ENCODE data around the gene GMDS. TPM values are rescaled to one million over a fixed set of nuclear protein-coding genes. Genes with fewer than 3 reads are reported as not detected.

The GMDS gene
- total and polyA plus RNA-seq, 2 of the 4 experiments (the other 2 are of a cell fraction) = 7.3 to 21.9 TPM

DNA sequence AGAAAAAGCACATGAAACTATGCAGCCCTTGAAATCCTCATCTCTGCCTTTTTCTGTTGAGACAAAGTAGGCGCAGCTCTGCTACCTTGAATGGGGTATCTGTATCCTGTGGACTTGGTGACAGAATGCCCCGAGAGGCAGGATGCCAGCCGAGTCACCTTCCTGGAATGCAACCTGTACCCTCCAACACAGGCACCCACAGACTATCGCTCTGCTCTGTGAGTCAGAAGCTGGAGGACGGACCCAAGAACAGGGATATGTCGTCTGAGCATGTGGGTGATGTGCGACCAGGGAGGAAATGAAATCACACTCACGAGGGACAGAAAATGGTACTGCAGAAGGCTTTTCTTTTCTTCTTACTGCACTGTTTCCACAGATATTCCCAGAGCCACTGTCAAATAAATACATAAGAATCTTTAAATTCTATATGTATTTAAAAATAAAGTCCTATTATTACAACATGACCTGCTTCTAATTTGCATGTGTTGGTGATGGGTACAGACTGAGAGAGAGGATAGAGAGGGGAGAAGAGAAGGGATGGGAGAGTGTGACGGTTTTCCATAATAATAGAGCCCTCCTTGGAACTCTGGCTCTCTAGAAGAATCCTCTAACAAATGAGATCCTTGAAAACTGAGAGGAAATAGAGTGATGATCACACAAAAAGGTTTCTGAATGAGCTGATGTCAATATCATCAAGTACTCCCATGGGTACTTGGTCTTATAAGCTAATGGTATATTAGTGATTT lies 327.6 kb downstream of the GMDS start (continued):
- TF ChIP-seq, protein P1, sequence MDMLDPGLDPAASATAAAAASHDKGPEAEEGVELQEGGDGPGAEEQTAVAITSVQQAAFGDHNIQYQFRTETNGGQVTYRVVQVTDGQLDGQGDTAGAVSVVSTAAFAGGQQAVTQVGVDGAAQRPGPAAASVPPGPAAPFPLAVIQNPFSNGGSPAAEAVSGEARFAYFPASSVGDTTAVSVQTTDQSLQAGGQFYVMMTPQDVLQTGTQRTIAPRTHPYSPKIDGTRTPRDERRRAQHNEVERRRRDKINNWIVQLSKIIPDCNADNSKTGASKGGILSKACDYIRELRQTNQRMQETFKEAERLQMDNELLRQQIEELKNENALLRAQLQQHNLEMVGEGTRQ (IDR thresholded peaks at IDR 0.05; ENCODE audit: low read depth, low read length) = no peak

DNA sequence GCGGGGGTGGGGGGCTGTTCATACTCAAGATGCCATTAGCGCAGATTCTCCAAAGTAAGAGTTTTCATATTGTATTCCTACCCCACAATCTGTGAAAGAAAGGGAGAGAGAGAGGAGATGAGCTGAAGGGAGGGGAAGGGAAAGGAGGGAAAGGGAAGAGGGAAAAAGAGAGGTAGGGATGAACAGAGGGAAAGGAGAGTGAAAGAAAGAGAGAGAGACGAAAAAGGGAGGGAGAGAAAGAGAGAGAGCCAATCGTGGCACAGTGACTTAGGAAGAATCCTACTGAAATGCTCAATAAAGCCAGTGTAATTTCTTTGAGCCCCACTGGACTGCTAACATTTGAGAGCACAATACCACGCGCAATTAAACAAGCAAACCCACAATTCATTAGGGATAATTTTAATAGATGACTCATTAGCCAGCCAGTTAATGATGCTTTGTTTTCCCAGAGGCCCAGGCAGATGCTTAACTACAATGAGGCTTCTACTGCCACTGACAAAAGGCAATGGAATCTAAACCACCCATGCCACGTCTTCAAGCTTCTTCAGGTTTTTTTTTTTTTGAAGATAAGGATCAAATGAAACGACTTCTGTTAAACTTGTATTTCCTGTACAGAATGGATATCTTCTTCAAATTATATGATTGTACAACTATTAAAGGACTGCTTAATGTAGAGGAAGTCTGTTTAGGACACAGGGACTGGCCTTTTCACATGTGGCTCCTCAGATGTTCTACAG lies 328.9 kb downstream of the GMDS start:
- H2AFZ ChIP-seq (replicated peaks; ENCODE audit: low read length, poor library complexity) = peak overlapping the region; percentile 28
- peak overlapping the region; percentile 59 to 90 for H4K8ac ChIP-seq (ENCODE audit: low read depth in 2 of 2, low read length in 2 of 2)
- no peaks in the 10 kb centered on the region for H4K20me1 ChIP-seq (ENCODE audit: insufficient read depth, low read length)
- no peak overlapping the region for H3K4me3 ChIP-seq (ENCODE audit: insufficient read depth, low read depth, low read length)
- BruUV-seq (replicated peaks) = no TSS peak
- ATAC-seq (ENCODE audit: low read depth) = peak; percentile 36
- peak overlapping the region; percentile 89 for H4K91ac ChIP-seq (ENCODE audit: insufficient read depth, low read depth, low read length)
- no peaks in the 10 kb centered on the region for H3K9me3 ChIP-seq (ENCODE audit: control insufficient read depth, insufficient read depth, low read length)
- dilution Hi-C loops (cut with HindIII; ENCODE audit: low sequenced_read_pairs, unreplicated experiment) = no loop called here
- H2AK5ac ChIP-seq (ENCODE audit: low read depth, low read length) = peak overlapping the region; percentile 93
- ChIA-PET POLR2A (ENCODE audit: unreplicated experiment) (interaction anchor here (0.6 kb wide), 2 partner anchors 33 to 119 kb away, joined by 3 to 6 read pairs; no protein-coding TSS in a partner anchor), CTCF (no interaction called here)
- peak overlapping the region; percentile 98 for H2BK5ac ChIP-seq (ENCODE audit: low read depth, low read length, poor library complexity, severe bottlenecking)
- H3K56ac ChIP-seq (ENCODE audit: extremely low read depth, insufficient read depth, low read length) = peak overlapping the region; percentile 62; the same call in 1 of the 2 replicates
- 100% methylated on average over 1 of the region's 8 CpGs; no CpG with 5 or more reads in 1 of the 2 experiments for WGBS, 2 experiments (ENCODE audit: extremely low coverage in 2 of 2, insufficient read length in 1 of 2)
- H3K18ac ChIP-seq (ENCODE audit: low read depth, low read length) = peak overlapping the region; percentile 98; the same call in 1 of the 2 replicates
- peak overlapping the region; percentile 92 for H3K14ac ChIP-seq (replicated peaks; ENCODE audit: low read depth, low read length)
- H3K36me3 ChIP-seq (ENCODE audit: control insufficient read depth, insufficient read depth, low read length) = no peaks in the 10 kb centered on the region
- H2BK20ac ChIP-seq (ENCODE audit: low read depth, low read length) = peak overlapping the region; percentile 94
- peak overlapping the region; percentile 80 for H2AK9ac ChIP-seq (replicated peaks; ENCODE audit: low read depth, low read length, poor library complexity)
- H3K23ac ChIP-seq (ENCODE audit: low read depth, low read length) = peak overlapping the region; percentile 88; the same call in 1 of the 2 replicates
- no peaks in the 10 kb centered on the region for H3K27me3 ChIP-seq (ENCODE audit: control insufficient read depth, insufficient read depth, low read length)
- H3K9ac ChIP-seq (ENCODE audit: low read depth, low read length) = no peak overlapping the region
- in situ Hi-C loops (cut with MboI; ENCODE audit: low sequenced_read_pairs) = no loop called here
- peak overlapping the region; percentile 97 for H2BK120ac ChIP-seq (ENCODE audit: low read depth, low read length)
- peak overlapping the region; percentile 73; the same call in 2 of the 3 replicates for H2BK15ac ChIP-seq (ENCODE audit: low read depth, low read length)
- H3K79me1 ChIP-seq (ENCODE audit: low read depth in 1 of 2, low read length in 2 of 2) = no peaks in the 10 kb centered on the region
- peak overlapping the region; percentile 93 for H3K4ac ChIP-seq (ENCODE audit: low read depth, low read length)
- DNase-seq = peak; percentile 83
- H3K4me2 ChIP-seq (ENCODE audit: low read depth, low read length) = no peak overlapping the region; the same call in 1 of the 2 replicates
- peaks cover 12% of the 10 kb centered on the region; the same call in 1 of the 2 replicates for H3K9me1 ChIP-seq (ENCODE audit: insufficient read depth, low read length)
- H3K4me1 ChIP-seq (ENCODE audit: control insufficient read depth, insufficient read depth, low read length) = peaks cover 11% of the 10 kb centered on the region
- intact Hi-C loops (cut with micrococcal nuclease) = no loop called here
- H4K5ac ChIP-seq (ENCODE audit: low read depth, low read length) = peak overlapping the region; percentile 85; the same call in 1 of the 2 replicates
- H3K27ac ChIP-seq (ENCODE audit: insufficient read depth, low read length) = peak overlapping the region; percentile 41
- TF ChIP-seq, protein P1 (IDR thresholded peaks at IDR 0.05; ENCODE audit: low read depth, low read length) = no peak
- TF ChIP-seq, protein P2, sequence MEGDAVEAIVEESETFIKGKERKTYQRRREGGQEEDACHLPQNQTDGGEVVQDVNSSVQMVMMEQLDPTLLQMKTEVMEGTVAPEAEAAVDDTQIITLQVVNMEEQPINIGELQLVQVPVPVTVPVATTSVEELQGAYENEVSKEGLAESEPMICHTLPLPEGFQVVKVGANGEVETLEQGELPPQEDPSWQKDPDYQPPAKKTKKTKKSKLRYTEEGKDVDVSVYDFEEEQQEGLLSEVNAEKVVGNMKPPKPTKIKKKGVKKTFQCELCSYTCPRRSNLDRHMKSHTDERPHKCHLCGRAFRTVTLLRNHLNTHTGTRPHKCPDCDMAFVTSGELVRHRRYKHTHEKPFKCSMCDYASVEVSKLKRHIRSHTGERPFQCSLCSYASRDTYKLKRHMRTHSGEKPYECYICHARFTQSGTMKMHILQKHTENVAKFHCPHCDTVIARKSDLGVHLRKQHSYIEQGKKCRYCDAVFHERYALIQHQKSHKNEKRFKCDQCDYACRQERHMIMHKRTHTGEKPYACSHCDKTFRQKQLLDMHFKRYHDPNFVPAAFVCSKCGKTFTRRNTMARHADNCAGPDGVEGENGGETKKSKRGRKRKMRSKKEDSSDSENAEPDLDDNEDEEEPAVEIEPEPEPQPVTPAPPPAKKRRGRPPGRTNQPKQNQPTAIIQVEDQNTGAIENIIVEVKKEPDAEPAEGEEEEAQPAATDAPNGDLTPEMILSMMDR (conservative IDR thresholded peaks at IDR 0.05; ENCODE audit: low read depth, low read length) = no peak
- TF ChIP-seq NFE2L2 (IDR thresholded peaks at IDR 0.05; ENCODE audit: low read depth, low read length) (no peak), CHD1 (IDR thresholded peaks at IDR 0.05; ENCODE audit: low read depth, low read length) (no peak), MXI1 (IDR thresholded peaks at IDR 0.05; ENCODE audit: borderline replicate concordance, low read depth, low read length) (no peak), RAD21 (IDR thresholded peaks at IDR 0.05; ENCODE audit: low read length) (no peak), FOS (IDR thresholded peaks at IDR 0.05; ENCODE audit: low read depth, low read length) (0 out of 2 replicates have a peak, but pooled peaks have one; percentile 30)
- TF ChIP-seq, protein P3, sequence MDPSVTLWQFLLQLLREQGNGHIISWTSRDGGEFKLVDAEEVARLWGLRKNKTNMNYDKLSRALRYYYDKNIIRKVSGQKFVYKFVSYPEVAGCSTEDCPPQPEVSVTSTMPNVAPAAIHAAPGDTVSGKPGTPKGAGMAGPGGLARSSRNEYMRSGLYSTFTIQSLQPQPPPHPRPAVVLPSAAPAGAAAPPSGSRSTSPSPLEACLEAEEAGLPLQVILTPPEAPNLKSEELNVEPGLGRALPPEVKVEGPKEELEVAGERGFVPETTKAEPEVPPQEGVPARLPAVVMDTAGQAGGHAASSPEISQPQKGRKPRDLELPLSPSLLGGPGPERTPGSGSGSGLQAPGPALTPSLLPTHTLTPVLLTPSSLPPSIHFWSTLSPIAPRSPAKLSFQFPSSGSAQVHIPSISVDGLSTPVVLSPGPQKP (IDR thresholded peaks at IDR 0.05; ENCODE audit: borderline replicate concordance, low read depth, low read length) = no peak
